ENCODE data around the gene HTD2.
"Not testable (repeated sequence)": the region's sequence is repeated elsewhere in the genome, so short reads cannot be mapped to it uniquely, and the experiment has no call there.

HTD2 gene

GRCh38 chr3:58305882-58306711 lies at the start of gene HTD2, which contains the start of gene RPP14:
TSS of gene HTD2 (plus strand) at chr3:58306520. CDS start at chr3:58317614, 11,094 bp downstream.
TSS of gene RPP14 (plus strand) at chr3:58306245. CDS start at chr3:58310330, 4,085 bp downstream.
- DNase-seq = peak; percentile 97

DNA sequence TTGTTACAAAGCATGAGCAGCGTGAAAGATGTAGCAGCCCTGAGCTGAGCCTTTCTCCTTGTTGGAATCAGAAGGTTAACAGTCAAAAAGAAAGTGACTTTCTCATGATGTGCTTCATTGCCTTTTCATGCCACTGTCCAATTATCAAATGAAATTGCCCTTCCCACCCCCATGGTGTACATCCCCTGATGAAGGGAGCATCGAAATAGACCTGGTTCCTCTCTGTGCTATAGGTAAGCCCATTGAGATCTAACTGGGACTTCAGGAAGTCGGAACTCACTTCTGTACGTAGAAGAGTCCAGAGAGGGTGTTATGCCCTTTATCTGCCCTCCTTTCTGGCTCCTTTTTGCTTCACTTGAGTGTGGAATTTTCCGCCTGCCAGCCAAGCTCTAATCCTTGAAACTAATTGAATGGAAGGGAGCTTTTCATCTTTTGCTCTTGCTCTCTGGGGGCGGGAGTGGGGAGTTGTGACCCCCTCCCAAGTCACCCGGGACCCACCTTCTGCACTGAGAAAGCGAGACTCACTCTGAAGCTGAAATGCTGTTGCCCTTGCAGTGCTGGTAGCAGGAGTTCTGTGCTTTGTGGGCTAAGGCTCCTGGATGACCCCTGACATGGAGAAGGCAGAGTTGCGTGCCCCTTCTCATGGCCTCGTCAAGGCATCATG lies 47.8 kb upstream of the HTD2 start:
- no peak for DNase-seq

DNA sequence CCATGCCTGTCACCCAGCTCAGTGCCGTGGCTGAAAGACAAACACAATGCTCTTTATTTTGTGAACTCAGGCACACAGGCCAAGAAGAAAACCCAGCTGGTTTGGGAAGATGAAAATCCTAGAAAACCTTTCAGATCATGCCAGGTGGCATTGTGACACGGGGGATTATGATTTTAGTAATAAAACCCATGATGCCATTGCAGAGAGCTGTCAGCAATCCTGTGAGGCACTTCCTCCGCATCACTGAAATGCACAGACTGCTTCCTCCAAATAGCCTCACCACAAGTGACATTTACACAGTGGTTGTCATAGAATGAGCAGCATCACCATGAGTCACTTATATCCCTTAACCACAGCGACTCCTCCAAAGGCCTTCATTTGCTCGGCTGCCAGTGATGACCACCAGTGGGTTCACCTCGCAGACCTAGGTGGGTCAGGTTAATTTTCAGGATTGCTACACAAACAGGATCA lies 46.0 kb upstream of the HTD2 start:
- peak; percentile 88 for DNase-seq

DNA sequence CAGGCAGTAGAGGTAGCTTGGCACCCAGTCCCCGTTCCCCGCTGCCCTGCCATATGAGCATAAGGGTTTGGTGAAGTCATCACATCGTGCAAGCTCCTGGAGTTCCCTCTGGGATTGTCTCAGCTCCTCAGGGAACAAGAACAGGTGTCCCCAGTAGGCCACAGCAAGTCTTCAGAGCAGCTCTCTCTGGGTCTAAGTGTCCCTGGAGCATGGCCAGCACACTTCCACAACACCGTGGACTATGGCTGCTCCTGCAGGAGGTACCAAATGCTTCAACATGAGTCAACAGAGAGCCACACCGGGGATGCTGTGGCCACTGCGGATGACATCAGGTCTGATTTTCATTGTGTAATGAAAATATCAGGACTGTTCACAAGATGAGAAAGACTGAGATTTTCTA lies 45.6 kb upstream of the HTD2 start:
- peak; percentile 64 for DNase-seq

DNA sequence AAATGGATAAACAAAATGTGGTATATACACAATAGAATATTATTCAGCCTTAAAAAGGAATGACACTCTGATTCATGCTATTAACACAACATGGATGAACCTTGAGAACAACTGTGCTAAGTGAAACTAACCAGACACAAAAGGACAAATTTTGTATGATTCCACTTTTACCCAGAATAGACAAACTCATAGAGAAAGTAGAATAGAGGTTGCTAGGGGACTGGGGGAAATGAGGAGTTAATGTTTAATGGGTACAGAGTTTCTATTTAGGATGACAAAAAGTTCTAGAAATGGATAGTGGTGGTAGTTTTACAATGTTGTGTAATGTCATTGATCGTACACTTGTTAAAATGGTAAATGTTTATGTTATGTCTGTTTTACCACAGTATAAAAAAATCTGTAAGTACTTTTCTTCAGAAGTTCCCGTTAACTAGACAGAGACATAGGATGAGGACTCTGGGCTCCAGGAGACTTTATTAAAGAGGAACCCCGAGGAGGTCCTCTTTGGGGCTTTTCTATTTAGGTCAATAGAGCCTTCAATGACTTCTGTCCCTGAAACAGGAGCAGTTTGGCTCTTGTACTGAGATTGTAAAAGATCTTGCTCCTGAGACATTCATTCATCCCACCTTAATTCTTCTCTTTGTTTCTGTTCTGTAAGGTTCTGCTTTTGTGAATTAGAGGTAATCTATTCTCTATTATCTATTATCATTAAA lies 44.2 kb upstream of the HTD2 start:
- DNase-seq = no peak

- no peak for DNase-seq
Observed at GRCh38 chr3:58266577-58266976, 39.7 kb upstream of the HTD2 start.

DNA sequence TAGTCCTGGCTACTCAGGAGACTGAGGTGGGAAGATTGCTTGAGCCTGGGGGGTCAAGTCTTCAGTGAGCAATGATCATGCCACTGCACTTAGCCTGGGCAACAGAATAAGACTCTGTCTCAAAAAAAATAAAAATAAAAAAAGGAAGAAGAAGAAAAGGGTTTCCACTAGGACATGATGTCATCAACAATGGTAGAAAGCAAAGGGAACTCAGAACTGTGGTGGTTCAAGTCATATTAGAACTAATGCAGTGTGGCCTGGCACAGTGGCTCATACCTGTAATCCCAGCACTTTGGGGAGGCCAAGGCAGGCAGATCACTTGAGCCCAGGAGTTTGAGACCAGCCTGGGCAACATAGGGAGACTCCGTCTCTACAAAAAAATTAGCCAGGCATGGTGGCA lies 38.8 kb upstream of the HTD2 start:
- not testable (repeated sequence) for DNase-seq

GRCh38 chr3:58269356-58269755 lies 37.0 kb upstream of the HTD2 start:
- DNase-seq = no peak

DNA sequence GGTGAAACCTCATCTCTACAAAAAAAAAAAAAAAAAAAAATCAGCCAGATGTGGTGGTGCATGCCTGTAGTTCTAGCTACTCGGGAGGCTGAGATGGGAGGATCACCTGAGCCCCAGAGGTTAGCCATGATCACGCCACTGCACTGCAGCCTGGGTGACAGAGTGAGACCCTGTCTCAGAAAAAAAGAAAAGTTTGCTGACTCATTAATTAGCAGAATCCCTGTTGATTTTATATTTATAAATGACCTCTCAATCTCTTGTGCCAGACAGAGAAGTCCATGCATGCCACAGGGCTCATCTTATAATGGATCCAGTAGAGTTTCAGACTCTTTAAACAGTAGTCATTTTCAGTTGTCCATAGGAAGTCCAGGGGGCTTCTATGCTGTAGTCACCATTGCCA lies 35.8 kb upstream of the HTD2 start:
- DNase-seq = no peak

- DNase-seq = peak; percentile 93
Observed at GRCh38 chr3:58271901-58272501, 34.3 kb upstream of the HTD2 start.

GRCh38 chr3:58272891-58273290 lies 33.4 kb upstream of the HTD2 start:
- peak; percentile 43 for DNase-seq

DNA sequence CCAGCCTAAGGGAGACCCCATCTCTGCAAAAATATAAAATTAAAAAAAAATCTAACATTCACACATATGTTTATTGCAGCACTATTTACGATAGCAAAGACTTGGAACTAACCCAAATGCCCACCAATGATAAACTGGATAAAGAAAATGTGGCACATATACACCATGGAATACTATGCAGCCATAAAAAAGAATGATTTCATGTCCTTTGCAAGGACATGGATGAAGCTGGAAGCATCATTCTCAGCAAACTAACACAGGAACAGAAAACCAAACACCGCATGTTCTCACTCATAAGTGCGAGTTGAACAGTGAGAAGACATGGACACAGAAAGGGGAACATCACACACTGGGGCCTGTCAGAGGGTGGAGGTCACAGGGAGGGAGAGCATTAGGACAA lies 33.0 kb upstream of the HTD2 start:
- not testable (repeated sequence) for DNase-seq

DNA sequence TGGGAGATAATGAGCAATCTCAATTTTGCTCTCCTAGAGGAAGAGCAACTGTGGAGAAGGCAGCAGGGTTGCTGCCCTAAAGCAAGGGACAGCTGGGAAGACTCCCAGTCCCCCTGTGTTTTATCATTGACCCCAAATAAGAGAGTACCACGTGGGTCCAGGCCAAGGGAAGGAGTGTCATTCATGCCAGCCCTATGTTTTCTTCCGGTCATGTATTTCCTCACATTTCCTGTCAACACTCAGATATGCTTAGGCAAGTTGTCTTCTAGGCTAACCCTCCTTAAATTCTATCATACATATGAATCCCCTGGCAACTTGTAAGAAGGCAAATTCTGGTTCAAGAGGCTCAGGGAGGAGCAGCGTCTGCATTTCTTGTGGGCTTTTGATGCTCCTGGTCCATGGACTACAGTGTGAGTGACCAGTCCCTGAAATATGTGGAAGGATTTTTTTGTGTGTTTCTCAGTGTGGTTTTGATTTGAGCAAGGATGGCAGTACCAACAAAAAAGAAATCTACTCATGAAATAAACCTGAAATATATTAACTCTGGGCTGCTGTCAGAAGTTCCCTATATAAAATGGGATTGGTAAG lies 32.2 kb upstream of the HTD2 start:
- DNase-seq = peak; percentile 46

GRCh38 chr3:58281069-58281468 lies 25.3 kb upstream of the HTD2 start:
- DNase-seq = no peak

- no peak for DNase-seq
Observed at GRCh38 chr3:58285334-58285733, 21.0 kb upstream of the HTD2 start.

DNA sequence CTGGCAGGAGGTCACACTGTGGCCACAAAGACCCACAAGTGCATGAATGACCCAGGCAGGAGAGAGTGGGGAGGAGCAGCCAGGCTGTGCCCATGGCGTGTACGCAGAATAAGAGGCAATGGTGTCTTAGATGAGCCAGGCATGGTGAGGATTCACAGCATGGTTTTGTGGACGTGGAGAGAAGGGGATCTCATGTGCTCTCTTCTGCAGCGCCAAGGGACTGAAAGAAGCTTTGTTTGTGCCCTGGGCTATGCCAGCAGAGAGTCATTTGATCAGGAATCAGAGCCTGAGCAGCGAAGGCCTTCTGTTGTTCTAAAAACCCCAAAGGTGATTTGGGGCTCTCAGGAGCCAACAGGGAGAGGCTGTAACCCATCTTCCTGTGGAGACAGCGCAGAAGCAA lies 19.0 kb upstream of the HTD2 start:
- DNase-seq = no peak

- DNase-seq = no peak
Observed at GRCh38 chr3:58288011-58288728, 18.1 kb upstream of the HTD2 start.

- DNase-seq = not testable (repeated sequence)
Observed at GRCh38 chr3:58288964-58289613, 17.2 kb upstream of the HTD2 start.

DNA sequence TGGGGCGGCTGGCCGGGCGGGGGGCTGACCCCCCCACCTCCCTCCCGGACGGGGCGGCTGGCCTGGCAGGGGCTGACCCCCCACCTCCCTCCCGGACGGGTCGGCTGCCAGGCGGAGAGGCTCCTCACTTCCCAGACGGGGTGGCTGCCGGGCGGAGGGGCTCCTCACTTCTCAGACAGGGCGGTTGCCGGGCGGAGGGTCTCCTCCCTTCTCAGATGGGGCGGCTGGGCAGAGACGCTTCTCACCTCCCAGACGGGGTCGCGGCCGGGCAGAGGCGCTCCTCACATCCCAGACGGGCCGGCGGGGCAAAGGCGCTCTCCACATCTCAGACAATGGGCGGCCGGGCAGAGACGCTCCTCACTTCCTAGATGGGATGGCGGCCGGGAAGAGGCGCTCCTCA lies 15.9 kb upstream of the HTD2 start:
- not testable (repeated sequence) for DNase-seq

DNA sequence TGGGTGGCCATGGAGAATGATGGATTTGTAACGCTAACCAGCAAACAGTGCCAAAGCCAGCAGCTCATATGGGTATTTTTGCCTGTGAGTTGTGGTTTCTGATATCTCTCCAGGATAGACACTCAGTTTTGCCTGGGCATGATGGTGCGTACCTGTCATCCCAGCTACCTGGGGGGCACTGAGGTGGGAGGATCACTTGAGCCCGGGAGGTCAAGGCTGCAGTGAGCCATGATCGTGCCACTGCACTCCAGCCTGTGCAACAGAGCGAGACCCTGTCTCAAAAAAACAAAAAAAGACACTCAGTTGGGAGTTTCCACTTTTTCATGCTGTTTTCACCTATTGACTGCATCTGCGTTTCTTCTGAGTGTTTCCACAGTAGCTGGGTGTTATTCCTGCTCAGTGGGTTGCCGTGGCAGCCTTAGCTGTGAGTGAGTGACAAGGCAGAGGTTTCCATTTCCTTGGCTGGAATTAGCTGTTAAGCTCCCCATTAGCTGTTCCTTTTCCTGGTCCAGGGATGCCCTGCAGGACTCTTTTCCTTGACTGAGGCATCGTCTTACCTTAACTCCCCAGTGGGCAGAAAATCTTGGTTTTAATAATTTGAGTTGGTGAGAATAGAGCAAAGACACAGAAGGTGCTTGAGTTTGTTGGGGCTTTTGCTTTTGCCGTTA lies 14.5 kb upstream of the HTD2 start:
- no peak for DNase-seq

GRCh38 chr3:58292866-58293265 lies 13.5 kb upstream of the HTD2 start:
- DNase-seq = no peak
